GM12878 (cell line): ENCODE results near the gene CNPPD1. TPM values are rescaled to one million over a fixed set of nuclear protein-coding genes. Genes with fewer than 3 reads are reported as not detected.

ENCODE experiments used
- ATAC-seq: fragments of 200-7000 bp; cut with Tn5 transposase; 3 replicates; pipeline ENCODE4 v1.9.1; 2020; ENCODE audit warnings: mild to moderate bottlenecking, moderate library complexity
- BruUV-seq: library from RNA; stranded (reverse); fragments of 400-500 nt; replicated peaks from 2 replicates; lab custom pipeline; 2021; lab: Mats Ljungman, UMichigan
- CTCF ChIA-PET: fragments of 300-600 bp; sonication (Branson Sonifier 250); formaldehyde crosslinking; extraction: SDS; loops from one replicate; lab custom pipeline; 2021; ENCODE audit warnings: inconsistent platforms; lab: Yijun Ruan, JAX
- POLR2A ChIA-PET: fragments of 350-600 bp; formaldehyde crosslinking; extraction: SDS; loops from one replicate; lab custom pipeline; 2021; ENCODE audit warnings: inconsistent platforms; lab: Charles Lee
- RAD21 ChIA-PET: fragments of 300-600 bp; sonication (Branson Sonifier 250); formaldehyde crosslinking; loops from one replicate; lab custom pipeline; 2023; ENCODE audit warnings: antibody characterized with exemption; ENCODE audit not compliant: unreplicated experiment; lab: Charles Lee
- SMC1A ChIA-PET: fragments of 300-600 bp; sonication (Branson Sonifier 250); formaldehyde crosslinking; loops from one replicate; lab custom pipeline; 2023; ENCODE audit not compliant: unreplicated experiment, uncharacterized antibody; lab: Charles Lee
- DNase-seq: peaks from one replicate; pipeline ENCODE4 v3.0.0-alpha.2; 2011; ENCODE audit warnings: low read depth, low spot score
- FAIRE-seq: peaks from 3 replicates; lab custom pipeline; 2011; peaks lifted over from hg19 to GRCh38; lab: Jason Lieb, UNC
- H2AFZ ChIP-seq: 2 replicates; pipeline ENCODE4 v1.6.0; 2011; ENCODE audit warnings: low read depth, low read length, control low read depth; ENCODE audit not compliant: control insufficient read depth
- H3K27ac ChIP-seq: 2 replicates; pipeline ENCODE4 v1.5.1; 2011; ENCODE audit warnings: control low read depth; ENCODE audit not compliant: control insufficient read depth, insufficient read depth
- H3K27me3 ChIP-seq, 2 experiments: replicated peaks in 1 of 2; 2 replicates each; pipeline versions ENCODE4 v1.6.0 to v1.6.1; 2011; ENCODE audit warnings: low read length in 1 of 2; ENCODE audit not compliant: control insufficient read depth in 2 of 2, insufficient read depth in 2 of 2
- H3K36me3 ChIP-seq, 2 experiments: 2 replicates each; pipeline ENCODE4 v1.5.1; 2011; ENCODE audit warnings: low read length in 1 of 2; ENCODE audit not compliant: control insufficient read depth in 2 of 2, insufficient read depth in 2 of 2
- H3K4me1 ChIP-seq: 2 replicates; pipeline ENCODE4 v1.6.1; 2011; ENCODE audit warnings: mild to moderate bottlenecking, low read length, moderate library complexity, mixed read lengths; ENCODE audit not compliant: control insufficient read depth, insufficient read depth
- H3K4me2 ChIP-seq: 2 replicates; pipeline ENCODE4 v1.6.0; 2011; ENCODE audit warnings: control low read depth; ENCODE audit not compliant: control insufficient read depth, insufficient read depth
- H3K4me3 ChIP-seq: fragments of 200-600 bp; sonication (generic); 2 replicates; pipeline ENCODE4 v1.5.1; 2016
- H3K79me2 ChIP-seq: 2 replicates; pipeline ENCODE4 v1.6.0; 2011; ENCODE audit warnings: low read length; ENCODE audit not compliant: control insufficient read depth, insufficient read depth
- H3K9ac ChIP-seq: 2 replicates; pipeline ENCODE4 v1.8.0; 2011; ENCODE audit warnings: low read length, control low read depth, mixed read lengths; ENCODE audit not compliant: control insufficient read depth, insufficient read depth
- H3K9me3 ChIP-seq: replicated peaks from 3 replicates; pipeline ENCODE4 v1.5.1; 2011; ENCODE audit warnings: mild to moderate bottlenecking, low read length; ENCODE audit not compliant: control insufficient read depth, insufficient read depth
- H4K20me1 ChIP-seq: 2 replicates; pipeline ENCODE4 v1.6.0; 2011; ENCODE audit not compliant: control insufficient read depth, insufficient read depth
- BCL11A ChIP-seq: IDR thresholded peaks from 2 replicates; pipeline ENCODE4 v1.6.1; 2011; ENCODE audit warnings: low read depth, low read length
- E4F1 ChIP-seq: fragments of 450-650 bp; IDR thresholded peaks from 2 replicates; pipeline ENCODE4 v1.6.1; 2018; ENCODE audit warnings: borderline replicate concordance, mild to moderate bottlenecking; ENCODE audit not compliant: partially characterized antibody
- MLLT1 ChIP-seq: fragments of 450-650 bp; IDR thresholded peaks from 2 replicates; pipeline ENCODE4 v1.6.1; 2016; ENCODE audit warnings: mild to moderate bottlenecking
- POU2F2 ChIP-seq: IDR thresholded peaks from 3 replicates; pipeline ENCODE4 v1.6.1; 2011; ENCODE audit warnings: low read depth, mild to moderate bottlenecking, low read length, borderline replicate concordance
- RAD51 ChIP-seq: fragments of 450-650 bp; IDR thresholded peaks from 2 replicates; pipeline ENCODE4 v1.6.1; 2016; ENCODE audit warnings: moderate library complexity, mild to moderate bottlenecking, inconsistent platforms
- SREBF2 ChIP-seq: IDR thresholded peaks from 2 replicates; pipeline ENCODE4 v1.6.1; 2012; ENCODE audit warnings: mild to moderate bottlenecking, low read length
- TCF3 ChIP-seq: IDR thresholded peaks from 2 replicates; pipeline ENCODE4 v1.6.1; 2012; ENCODE audit warnings: low read depth, mild to moderate bottlenecking, low read length, borderline replicate concordance; ENCODE audit not compliant: insufficient read depth
- WGBS: methylation state at CpG from one replicate; pipeline ENCODE4 v1.1.6; 2016; ENCODE audit warnings: low lambda C conversion rate; ENCODE audit not compliant: insufficient replicate concordance, insufficient coverage; ENCODE audit errors: missing lambda C conversion rate; 5-methylcytosine and 5-hydroxymethylcytosine counted together
- in situ Hi-C: fragments of 300-500 bp; cut with MboI; formaldehyde crosslinking; loops from 9 replicates; pipeline ENCODE4 v1.14.3; 2018; ENCODE audit warnings: mixed read lengths
- intact Hi-C: fragments of 100-400 bp; cut with micrococcal nuclease; formaldehyde crosslinking; loops from one replicate; pipeline ENCODE4 v1.14.2; 2022; ENCODE audit not compliant: unreplicated experiment
- polyA plus RNA-seq, 11 experiments: library from polyadenylated mRNA; depleted of rRNA in 4 of 11; unstranded in 6 of 11; stranded (reverse) in 5 of 11; fragments of >200 nt; fragmentation: Nextera tagmentation in 4 of 11; fragmentation: Illumina TruSeq in 1 of 11; extraction: Ambion mirVana in 4 of 11; extraction: Trizol in 1 of 11; gene quantifications; 1 replicate in 1 of 11; 2 replicates in 10 of 11; pipeline versions ENCODE4 v1.2.1 to v1.2.3, GENCODE V29; 2011 to 2016; ENCODE audit warnings: inconsistent platforms in 2 of 11, missing spikeins in 2 of 11, low read depth in 1 of 11
- total RNA-seq, 4 experiments: library from RNA; depleted of rRNA in 3 of 4; stranded (reverse); fragments of >200 nt in 3 of 4; fragmentation: Illumina TruSeq in 1 of 4; extraction: Trizol in 1 of 4; gene quantifications; 2 replicates each; pipeline versions ENCODE4 v1.2.1 to v1.2.3, GENCODE V29; 2013 to 2021

CNPPD1 gene
- total and polyA plus RNA-seq, 10 of the 15 experiments (the other 5 are each of a cell fraction or from before 2014, with no cell fraction given), result 12.2 to 86.6 (median 43.4) TPM

- in situ Hi-C loops, result no loop called here
- ATAC-seq (no peak), DNase-seq (no peak), FAIRE-seq (no peak)
- Histone ChIP-seq H3K9me3 (no peaks in the 10 kb centered on the region), H2AFZ (no peak overlapping the region), H3K79me2 (peaks cover 13% of the 10 kb centered on the region), H3K36me3 (peaks cover 6 to 10% of the 10 kb centered on the region in 2 experiments; a peak in 3 of 4 replicates), H3K4me3 (no peak overlapping the region), H3K4me1 (peaks cover 10% of the 10 kb centered on the region), H4K20me1 (no peaks in the 10 kb centered on the region), H3K27ac (no peak overlapping the region), H3K27me3 (no peaks in the 10 kb centered on the region), H3K4me2 (no peak overlapping the region), H3K9ac (no peak overlapping the region)
- BruUV-seq, result no TSS peak
- CTCF ChIA-PET, result interaction anchor here (0.6 to 1.2 kb wide), 3 partner anchors 11 to 112 kb away, joined by 3 read pairs; partner anchors contain the start of gene DNAJB2
- 98% methylated on average over 6 of the region's 6 CpGs for WGBS
- POLR2A ChIA-PET, result interaction anchor here (0.5 kb wide), 1 partner anchor 28 kb away, joined by 3 read pairs; no protein-coding TSS in a partner anchor
- SMC1A ChIA-PET, result no interaction called here
- TF ChIP-seq TCF3, result no peak
- RAD21 ChIA-PET, result interaction anchor here (1.1 kb wide), 1 partner anchor 24 kb away, joined by 3 read pairs; no protein-coding TSS in a partner anchor
- intact Hi-C loops, result no loop called here
These were observed 6.5 kb upstream of the CNPPD1 start for GRCh38 chr2:219183151-219183772.

- DNase-seq, result no peak
- 77% methylated on average over 8 of the region's 8 CpGs for WGBS
- no peak overlapping the region for H3K4me2 ChIP-seq
- H3K9me3 ChIP-seq, result no peaks in the 10 kb centered on the region
- POLR2A ChIA-PET, result interaction anchor here (0.5 to 2.5 kb wide), 3 partner anchors 17 to 29 kb away, joined by 3 to 8 read pairs (median 4); partner anchors contain the start of gene ZFAND2B
- intact Hi-C loops (no loop called here), in situ Hi-C loops (no loop called here)
- H2AFZ ChIP-seq, result no peak overlapping the region
- H3K79me2 ChIP-seq, result peaks cover 17% of the 10 kb centered on the region
- no peak for TF ChIP-seq BCL11A
- TF ChIP-seq MLLT1, result no peak
- TF ChIP-seq E4F1, result no peak
- no peak for TF ChIP-seq POU2F2
- no peak for TF ChIP-seq SREBF2
- no peak for TF ChIP-seq RAD51
- peaks cover 10% of the 10 kb centered on the region for H3K4me1 ChIP-seq
- CTCF ChIA-PET, result interaction anchor here (0.7 to 1.4 kb wide), 3 partner anchors 11 to 283 kb away, joined by 3 to 4 read pairs (median 3); no protein-coding TSS in a partner anchor
- SMC1A ChIA-PET, result interaction anchor here (0.9 kb wide), 1 partner anchor 94 kb away, joined by 3 read pairs; no protein-coding TSS in a partner anchor
- no peaks in the 10 kb centered on the region for H4K20me1 ChIP-seq
- H3K36me3 ChIP-seq, result peaks cover 6 to 10% of the 10 kb centered on the region in 2 experiments; a peak in 3 of 4 replicates
- RAD21 ChIA-PET, result interaction anchor here (1.1 kb wide), 1 partner anchor 23 kb away, joined by 3 read pairs; no protein-coding TSS in a partner anchor
- BruUV-seq, result no TSS peak
- FAIRE-seq, result no peak
- H3K27ac ChIP-seq, result no peak overlapping the region
- no peaks in the 10 kb centered on the region for H3K27me3 ChIP-seq
- no peak for ATAC-seq
- H3K9ac ChIP-seq, result no peak overlapping the region
- no peak overlapping the region for H3K4me3 ChIP-seq
These were observed 5.8 kb upstream of the CNPPD1 start for GRCh38 chr2:219182331-219183150.
